Gastroesophageal sphincter (tissue), 4 donors: ENCODE results near the gene MED25. TPM values are rescaled to one million over a fixed set of nuclear protein-coding genes. Genes with fewer than 3 reads are reported as not detected.
A peak's percentile ranks its signal among the peaks of the same experiment; 100 is the strongest.

Source experiments
- ATAC-seq: fragments of 150-250 bp; one replicate; pipeline ENCODE4 v1.9.1; 2016; ENCODE audit warnings: mild to moderate bottlenecking, moderate library complexity
- H3K27ac ChIP-seq, 4 donors: fragments of 200-600 bp; sonication (generic) in 3 of 4; 1 replicate in 3 of 4; 2 replicates in 1 of 4; pipeline ENCODE4 v1.5.1; 2016 to 2019
- H3K27me3 ChIP-seq: fragments of 200-600 bp; sonication (generic); one replicate; pipeline ENCODE4 v1.5.1; 2019
- H3K36me3 ChIP-seq, 2 donors: fragments of 200-600 bp; sonication (generic); one replicate each; pipeline ENCODE4 v1.5.1; 2019; ENCODE audit warnings: control low read depth in 1 of 2
- H3K4me1 ChIP-seq, 3 donors: fragments of 200-600 bp; sonication (generic); 1 replicate in 2 of 3; 2 replicates in 1 of 3; pipeline ENCODE4 v1.5.1; 2016 to 2019; ENCODE audit warnings: control low read depth in 2 of 3
- H3K4me3 ChIP-seq, 2 donors: fragments of 200-600 bp; sonication (generic); one replicate each; pipeline ENCODE4 v1.5.1; 2019; ENCODE audit warnings: mild to moderate bottlenecking in 1 of 2, moderate library complexity in 1 of 2
- H3K9me3 ChIP-seq, 3 donors: fragments of 200-600 bp; sonication (generic); one replicate each; pipeline ENCODE4 v1.5.1; 2017 to 2019; ENCODE audit warnings: control low read depth in 2 of 3
- EP300 ChIP-seq: sonication (generic); formaldehyde crosslinking; IDR thresholded peaks from one replicate; pipeline ENCODE4 v1.6.1; 2017; ENCODE audit warnings: antibody characterized with exemption, mild to moderate bottlenecking
- POLR2A ChIP-seq, 2 donors: fragments of 450-650 bp; IDR thresholded peaks; one replicate each; pipeline ENCODE4 v1.6.1; 2017; ENCODE audit warnings: antibody characterized with exemption in 2 of 2, mild to moderate bottlenecking in 2 of 2, moderate library complexity in 1 of 2
- POLR2AphosphoS5 ChIP-seq: sonication (generic); formaldehyde crosslinking; IDR thresholded peaks from one replicate; pipeline ENCODE4 v1.6.1; 2017; ENCODE audit warnings: antibody characterized with exemption
- WGBS, 2 donors: methylation state at CpG; one replicate each; pipeline ENCODE4 v1.1.5; 2018; ENCODE audit warnings: low coverage in 1 of 2; 5-methylcytosine and 5-hydroxymethylcytosine counted together
- total RNA-seq, 4 donors: library from RNA; depleted of rRNA; stranded (reverse); fragments of >200 nt; gene quantifications; one replicate each; pipeline ENCODE4 v1.1.0, GENCODE V29; 2016
- TF ChIP-seq, protein P1 (sequence below), 4 experiments: fragments of 200-600 bp in 2 of 4; fragments of 450-650 bp in 2 of 4; sonication (generic) in 1 of 4; IDR thresholded peaks; one replicate each; pipeline ENCODE4 v1.5.1; 2017 to 2019; ENCODE audit warnings: antibody characterized with exemption in 4 of 4, mild to moderate bottlenecking in 2 of 4, moderate library complexity in 2 of 4

MED25 gene
- total RNA-seq, 4 donors from 2014 or later, result 26.7 to 36.1 (median 28.7) TPM

DNA sequence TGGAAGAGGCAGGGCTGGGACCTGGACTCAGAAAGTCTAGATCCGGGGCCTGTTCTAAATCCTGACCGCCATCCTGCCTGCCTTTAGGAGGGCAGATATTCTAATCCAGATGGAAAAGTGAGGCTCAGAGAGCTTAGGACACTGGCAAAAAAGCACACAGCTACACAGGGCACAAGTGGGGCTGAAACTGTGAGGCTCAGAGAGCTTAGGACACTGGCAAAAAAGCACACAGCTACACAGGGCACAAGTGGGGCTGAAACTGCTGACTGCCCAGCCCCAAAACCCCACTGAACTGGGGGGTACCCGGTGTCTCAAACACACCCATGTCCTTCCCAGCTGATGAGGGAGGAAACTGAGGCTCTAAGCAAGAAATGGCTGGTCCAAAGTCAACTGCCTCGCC, 57.1 kb downstream of the MED25 start:
- Histone ChIP-seq H3K36me3 (peaks cover 0 to 55% of the 10 kb centered on the region in 2 donors), H3K9me3 (no peaks in the 10 kb centered on the region), H3K4me1 (peaks cover 0 to 69% (median 23%) of the 10 kb centered on the region in 3 donors), H3K4me3 (peak overlapping the region in 1 of 2 donors; percentile 88), H3K27me3 (no peaks in the 10 kb centered on the region), H3K27ac (peak overlapping the region in 3 of 4 donors; percentile 98 to 100 (median 100))
- no peak for ATAC-seq
- TF ChIP-seq POLR2AphosphoS5 (no peak), EP300 (no peak), POLR2A (IDR thresholded peaks at IDR 0.05) (no peak)
- WGBS, 2 donors, result 88% methylated on average over 2 of the region's 4 CpGs; no CpG with 5 or more reads in 1 of the 2 donors

DNA sequence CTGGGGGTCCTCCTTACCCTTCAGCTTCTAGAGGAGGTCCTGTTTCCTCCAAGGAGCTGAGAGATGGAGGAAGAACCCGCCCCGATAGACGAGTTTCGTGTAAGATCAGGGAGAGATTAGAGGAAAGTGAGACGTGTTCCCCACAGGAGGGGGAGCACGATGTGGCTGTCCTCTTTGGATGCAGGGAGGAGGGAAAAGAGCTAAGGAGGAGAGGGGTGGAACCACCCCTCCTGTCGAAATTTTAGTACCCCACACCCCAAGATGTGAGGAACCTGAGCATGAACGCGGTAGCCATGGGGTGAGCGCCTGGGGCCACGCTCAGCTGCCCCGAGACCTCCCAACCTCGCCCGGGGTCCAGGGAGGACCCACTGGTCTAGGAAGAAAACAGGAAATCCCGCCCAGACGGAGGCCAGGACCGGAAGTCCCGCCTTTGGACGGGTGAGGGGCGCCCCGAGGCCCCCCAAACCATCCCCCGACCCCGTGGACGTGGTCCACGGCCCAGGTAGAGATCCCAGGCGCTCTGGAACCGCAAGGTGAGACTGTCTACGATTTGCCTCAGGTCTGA, 57.9 kb downstream of the MED25 start:
- H3K4me1 ChIP-seq, result peaks cover 0 to 67% (median 18%) of the 10 kb centered on the region in 3 donors
- no peaks in the 10 kb centered on the region for H3K9me3 ChIP-seq
- H3K4me3 ChIP-seq, result peak overlapping the region; percentile 79 to 88
- H3K27me3 ChIP-seq, result no peaks in the 10 kb centered on the region
- H3K27ac ChIP-seq, result peak overlapping the region; percentile 94 to 100 (median 99)
- TF ChIP-seq EP300 (no peak), POLR2AphosphoS5 (no peak), POLR2A (IDR thresholded peaks at IDR 0.05) (no peak)
- TF ChIP-seq, protein P1, sequence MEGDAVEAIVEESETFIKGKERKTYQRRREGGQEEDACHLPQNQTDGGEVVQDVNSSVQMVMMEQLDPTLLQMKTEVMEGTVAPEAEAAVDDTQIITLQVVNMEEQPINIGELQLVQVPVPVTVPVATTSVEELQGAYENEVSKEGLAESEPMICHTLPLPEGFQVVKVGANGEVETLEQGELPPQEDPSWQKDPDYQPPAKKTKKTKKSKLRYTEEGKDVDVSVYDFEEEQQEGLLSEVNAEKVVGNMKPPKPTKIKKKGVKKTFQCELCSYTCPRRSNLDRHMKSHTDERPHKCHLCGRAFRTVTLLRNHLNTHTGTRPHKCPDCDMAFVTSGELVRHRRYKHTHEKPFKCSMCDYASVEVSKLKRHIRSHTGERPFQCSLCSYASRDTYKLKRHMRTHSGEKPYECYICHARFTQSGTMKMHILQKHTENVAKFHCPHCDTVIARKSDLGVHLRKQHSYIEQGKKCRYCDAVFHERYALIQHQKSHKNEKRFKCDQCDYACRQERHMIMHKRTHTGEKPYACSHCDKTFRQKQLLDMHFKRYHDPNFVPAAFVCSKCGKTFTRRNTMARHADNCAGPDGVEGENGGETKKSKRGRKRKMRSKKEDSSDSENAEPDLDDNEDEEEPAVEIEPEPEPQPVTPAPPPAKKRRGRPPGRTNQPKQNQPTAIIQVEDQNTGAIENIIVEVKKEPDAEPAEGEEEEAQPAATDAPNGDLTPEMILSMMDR (IDR thresholded peaks at IDR 0.05), result no peak
- peaks cover 0 to 57% of the 10 kb centered on the region in 2 donors for H3K36me3 ChIP-seq
- ATAC-seq, result no peak
- 0% methylated on average over 8 of the region's 28 CpGs; no CpG with 5 or more reads in 1 of the 2 donors for WGBS, 2 donors

DNA sequence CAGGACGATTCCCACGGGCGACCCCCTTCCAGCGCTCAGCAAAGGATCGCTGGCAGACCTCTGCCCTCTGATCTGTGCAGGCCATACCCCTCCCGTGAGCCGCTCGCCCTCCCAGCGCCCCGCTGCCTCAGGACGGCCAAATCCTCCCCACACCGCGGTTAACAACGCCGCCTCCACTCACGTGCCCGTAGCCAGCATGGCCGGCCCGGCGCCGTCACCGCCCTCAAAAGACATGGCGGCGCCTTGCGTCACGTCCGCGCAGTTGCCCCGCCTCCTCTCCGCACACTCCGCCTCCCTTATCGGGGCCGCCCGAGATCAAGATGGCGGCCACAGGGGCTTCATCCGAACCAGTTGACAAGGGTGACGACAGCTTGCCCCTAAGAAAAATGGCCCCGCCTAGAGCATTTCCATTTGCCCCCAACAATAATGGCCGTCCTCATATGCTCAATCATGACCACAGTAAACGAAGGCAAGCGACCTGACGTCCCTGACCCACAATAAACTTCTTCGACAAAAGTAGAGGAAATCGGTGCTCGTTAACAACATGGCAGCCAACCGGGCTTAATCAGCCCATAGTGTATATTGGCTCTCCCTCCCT, 58.4 kb downstream of the MED25 start:
- Histone ChIP-seq H3K36me3 (peaks cover 0 to 57% of the 10 kb centered on the region in 2 donors), H3K4me3 (peak overlapping the region; percentile 79 to 88), H3K27me3 (no peaks in the 10 kb centered on the region), H3K27ac (peak overlapping the region; percentile 94 to 100 (median 99)), H3K4me1 (peaks cover 0 to 67% (median 18%) of the 10 kb centered on the region in 3 donors), H3K9me3 (no peaks in the 10 kb centered on the region)
- peak; percentile 76 for ATAC-seq
- TF ChIP-seq POLR2AphosphoS5, result peak; percentile 59
- TF ChIP-seq POLR2A (IDR thresholded peaks at IDR 0.05), result peak in 1 of 2 donors; percentile 37
- no peak for TF ChIP-seq EP300
- TF ChIP-seq, protein P1 (IDR thresholded peaks at IDR 0.05), result no peak
- 0% methylated on average over 3 to 7 of the region's 46 CpGs for WGBS, 2 donors

DNA sequence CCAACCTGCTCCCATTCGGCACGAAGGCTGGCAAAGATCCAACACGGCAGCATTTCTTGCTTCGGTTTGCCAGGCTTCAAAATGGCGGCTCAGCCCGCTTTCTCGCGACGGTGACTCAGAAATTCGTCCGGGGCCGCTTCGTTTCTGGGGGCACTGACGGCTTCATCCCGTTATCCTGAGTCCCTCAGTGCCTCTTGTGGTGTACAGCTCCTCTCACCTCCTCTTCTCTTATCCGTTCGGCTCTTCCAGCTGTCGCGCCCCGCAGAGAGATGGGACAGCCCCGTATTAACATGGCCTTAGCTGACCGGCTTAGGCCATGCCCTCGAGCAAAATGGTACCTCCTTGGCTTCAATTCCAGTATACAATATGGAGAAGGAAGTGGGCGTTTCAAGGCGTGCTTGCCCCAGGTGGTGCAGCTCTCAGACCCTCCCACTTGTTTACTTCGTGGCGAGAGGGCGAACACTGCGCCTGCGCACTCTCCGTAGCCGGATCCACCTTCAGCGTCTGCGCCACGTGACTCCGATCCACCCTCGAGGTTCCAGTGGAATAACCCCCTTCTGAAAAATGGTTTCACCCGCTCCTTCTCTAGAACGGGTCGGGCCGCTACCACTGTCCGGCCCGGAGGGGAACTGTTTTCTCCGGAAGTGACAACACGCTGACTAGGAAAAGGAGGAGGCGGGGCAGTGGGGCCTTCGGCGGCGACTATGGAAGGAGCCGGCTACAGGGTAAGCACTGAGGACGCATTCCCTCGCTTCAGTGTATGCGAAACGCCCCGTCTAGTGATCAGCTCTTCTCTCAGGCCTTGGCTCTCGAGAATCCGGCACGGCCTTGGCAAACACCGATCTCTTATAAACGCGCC, 59.2 kb downstream of the MED25 start, which contains the start of the genes AKT1S1 and TBC1D17:
Gene AKT1S1, minus strand, starts transcription at position 336 of the 859 bp plus-strand sequence. CDS start 4,060 bp downstream, outside the sequence.
Gene TBC1D17, plus strand, starts transcription at position 683 of the 859 bp plus-strand sequence. Its CDS starts 22 bp downstream, at position 705.
- 0 to 1% methylated on average over 21 to 44 of the region's 61 CpGs for WGBS, 2 donors
- H3K9me3 ChIP-seq, result no peaks in the 10 kb centered on the region
- H3K27ac ChIP-seq, result peak within 1 kb of the TSS; percentile 94 to 100 (median 99)
- peak; percentile 82 for ATAC-seq
- peak within 1 kb of the TSS; percentile 79 to 88 for H3K4me3 ChIP-seq
- peaks cover 0 to 58% of the 10 kb centered on the region in 2 donors for H3K36me3 ChIP-seq
- TF ChIP-seq POLR2AphosphoS5 (peak; percentile 77), POLR2A (IDR thresholded peaks at IDR 0.05) (peak; percentile 77 to 91), EP300 (no peak)
- H3K27me3 ChIP-seq, result no peaks in the 10 kb centered on the region
- peaks cover 0 to 61% (median 18%) of the 10 kb centered on the region in 3 donors for H3K4me1 ChIP-seq

DNA sequence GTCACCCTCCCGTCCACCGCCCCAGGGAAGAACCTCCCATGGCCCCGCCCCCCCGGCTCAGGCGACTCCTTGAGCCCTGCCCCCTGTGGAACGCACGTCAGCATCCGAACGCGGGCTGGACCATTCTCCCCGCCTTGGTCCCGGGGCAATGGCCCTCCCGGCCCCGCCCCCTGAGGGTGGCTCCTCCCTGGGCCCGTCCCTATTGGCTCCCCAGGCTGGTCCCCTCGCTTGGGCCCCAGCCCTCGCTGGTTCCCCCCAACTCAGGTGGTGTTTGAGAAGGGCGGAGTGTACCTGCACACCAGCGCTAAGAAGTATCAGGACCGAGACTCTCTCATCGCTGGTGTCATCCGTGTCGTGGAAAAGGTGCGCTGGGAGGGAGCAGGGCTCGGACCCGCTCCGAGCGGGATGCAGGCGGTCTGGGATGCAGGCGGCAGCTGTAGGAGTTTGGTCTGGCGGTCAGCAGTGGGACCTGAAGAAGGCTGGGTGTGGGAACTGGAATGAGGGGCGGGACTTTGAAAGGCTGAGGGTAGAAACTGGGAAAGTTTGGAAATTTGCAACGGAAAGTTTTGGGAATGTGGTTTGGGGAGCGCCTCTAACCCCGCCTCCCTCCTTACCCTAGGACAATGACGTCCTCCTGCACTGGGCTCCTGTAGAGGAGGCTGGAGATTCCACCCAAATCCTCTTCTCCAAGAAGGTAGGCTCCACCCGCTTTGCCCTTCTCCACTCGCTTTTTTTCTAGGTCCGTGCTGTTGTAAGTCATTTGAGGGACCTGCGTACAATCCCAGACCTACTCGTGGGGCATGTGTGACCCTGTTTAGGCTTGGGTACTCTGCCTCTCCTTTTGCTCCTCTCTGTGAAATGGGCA, 60.0 kb downstream of the MED25 start:
- no peak for TF ChIP-seq POLR2AphosphoS5
- TF ChIP-seq EP300, result no peak
- no peak for TF ChIP-seq POLR2A (IDR thresholded peaks at IDR 0.05)
- TF ChIP-seq, protein P1 (IDR thresholded peaks at IDR 0.05), result no peak
- H3K36me3 ChIP-seq, result peaks cover 0 to 58% of the 10 kb centered on the region in 2 donors
- no peaks in the 10 kb centered on the region for H3K27me3 ChIP-seq
- peak overlapping the region; percentile 43 to 88 for H3K4me3 ChIP-seq
- 0 to 3% methylated on average over 2 to 15 of the region's 41 CpGs for WGBS, 2 donors
- peaks cover 0 to 4% (median 0%) of the 10 kb centered on the region in 3 donors for H3K9me3 ChIP-seq
- peak overlapping the region; percentile 81 to 100 (median 99) for H3K27ac ChIP-seq
- ATAC-seq, result peak; percentile 81
- peaks cover 0 to 52% (median 18%) of the 10 kb centered on the region in 3 donors for H3K4me1 ChIP-seq
